Measurements from ENCODE around the gene AGR2.

AGR2 gene

DNA sequence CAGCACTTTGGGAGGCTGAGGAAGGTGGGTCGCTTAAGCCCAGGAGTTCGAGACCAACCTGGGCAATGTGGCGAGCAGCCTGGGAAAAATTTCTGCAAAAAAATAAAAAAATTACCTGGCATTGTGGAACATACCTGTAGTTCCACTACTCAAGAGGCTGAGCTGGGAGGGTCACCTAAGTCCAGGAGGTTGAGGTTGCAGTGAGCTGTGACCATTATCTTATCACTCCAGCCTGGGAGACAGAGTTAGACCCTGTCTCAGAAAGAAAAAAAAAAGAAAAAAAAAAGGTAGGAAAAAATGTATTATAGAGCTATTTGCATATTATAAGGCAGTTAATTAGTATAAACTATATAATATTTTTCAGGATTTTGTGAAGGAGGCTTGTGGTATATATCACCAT, 62.3 kb downstream of the AGR2 start:
- Histone ChIP-seq H3K36me3 (ENCODE audit: control insufficient read depth in 1 of 2, insufficient read depth in 2 of 2, low read depth in 1 of 2, low read length in 2 of 2) (no peaks in the 10 kb centered on the region), H2BK12ac (ENCODE audit: low read length in 2 of 2) (peak overlapping the region in 1 of 2 experiments; percentile 77), H3K27ac (ENCODE audit: low read length, poor library complexity, severe bottlenecking) (no peak overlapping the region), H3K14ac (ENCODE audit: low read length in 2 of 2) (no peak overlapping the region), H3K27me3 (ENCODE audit: control insufficient read depth in 1 of 2, insufficient read depth in 1 of 2, low read length in 2 of 2) (no peaks in the 10 kb centered on the region), H3K79me1 (replicated peaks; ENCODE audit: low read length, poor library complexity, severe bottlenecking) (no peaks in the 10 kb centered on the region), H2BK120ac (ENCODE audit: low read depth, low read length) (no peak overlapping the region), H2AK5ac (ENCODE audit: low read length, severe bottlenecking) (no peak overlapping the region), H2BK5ac (ENCODE audit: low read depth, low read length, poor library complexity, severe bottlenecking) (no peak overlapping the region), H2AFZ (ENCODE audit: low read depth, low read length) (no peak overlapping the region), H4K91ac (ENCODE audit: low read length) (no peak overlapping the region), H3K4me1 (ENCODE audit: control insufficient read depth, insufficient read depth, low read depth, low read length) (no peaks in the 10 kb centered on the region), H3K9ac (ENCODE audit: low read length) (no peak overlapping the region), H4K8ac (ENCODE audit: low read length) (no peak overlapping the region), H3K18ac (ENCODE audit: low read depth in 1 of 2, low read length in 2 of 2) (peak overlapping the region in 1 of 2 experiments; percentile 21), H3K4ac (ENCODE audit: low read depth in 1 of 2, low read length in 2 of 2) (peak overlapping the region in 1 of 2 experiments; percentile 19), H3K23ac (ENCODE audit: low read length in 2 of 2) (no peak overlapping the region), H3K9me3 (ENCODE audit: control insufficient read depth, low read length) (no peaks in the 10 kb centered on the region), H3K4me2 (ENCODE audit: low read length, poor library complexity, severe bottlenecking) (no peak overlapping the region), H3K4me3 (ENCODE audit: insufficient read depth in 1 of 2, low read depth in 1 of 2, low read length in 2 of 2) (no peak overlapping the region), H2BK15ac (ENCODE audit: low read depth, poor library complexity, severe bottlenecking) (no peak overlapping the region)
- 100% methylated on average over 1 of the region's 3 CpGs for WGBS
- no peak for DNase-seq

Measured in mesenchymal stem cell (in vitro differentiated cells and primary cell).